Cortex of kidney (tissue), 1 donor: ENCODE data around the gene FNDC5.

ENCODE experiments used
- DNase-seq: peaks from one replicate; lab custom pipeline; 2025; lab: John Stamatoyannopoulos, UW

FNDC5 gene

DNA sequence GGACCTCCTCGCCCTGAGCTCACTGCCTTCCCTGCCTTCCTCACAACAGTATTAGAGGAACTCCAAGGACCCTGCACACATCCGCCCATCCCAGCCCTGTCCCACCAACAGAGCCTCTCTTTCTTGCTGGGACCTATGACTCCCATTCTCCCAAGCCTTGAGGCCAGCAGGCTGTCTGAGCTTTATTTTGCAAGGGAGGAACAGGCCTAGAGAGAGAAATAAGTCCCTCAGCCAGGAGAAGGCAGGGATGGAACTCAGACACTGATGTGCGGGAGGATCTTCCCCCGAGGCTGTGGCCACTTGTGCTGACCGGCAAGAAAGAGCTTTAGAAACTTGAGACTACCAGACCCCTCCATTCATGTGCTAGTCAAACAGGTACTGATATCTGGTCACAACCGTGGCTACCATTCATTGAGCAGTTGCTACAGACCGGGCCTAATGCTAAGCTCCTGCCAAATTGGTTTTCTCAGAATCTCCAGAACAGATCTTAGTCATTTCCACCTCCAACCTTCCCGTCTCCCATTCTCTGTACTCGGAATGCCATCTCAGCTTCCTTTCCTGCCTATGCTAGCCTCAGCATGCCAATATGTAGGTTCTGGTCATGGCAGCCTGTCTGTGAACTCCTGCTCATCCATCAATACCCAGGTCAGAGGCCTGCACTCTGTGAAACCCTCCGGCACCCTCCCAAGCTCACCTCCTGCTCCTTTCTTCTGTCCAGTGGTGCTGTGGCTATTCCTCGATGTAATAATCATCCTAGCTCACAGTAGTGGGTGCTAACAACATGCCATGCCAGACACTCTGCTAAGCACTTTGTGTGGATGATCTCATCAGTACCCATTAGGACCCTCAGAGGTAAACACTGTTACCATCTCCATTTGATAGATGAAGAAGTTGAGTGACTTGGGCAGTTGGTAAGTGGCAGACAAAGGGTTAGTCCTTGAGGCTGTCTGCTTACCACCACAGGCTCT, 26.7 kb upstream of the FNDC5 start:
- no peak for DNase-seq

DNA sequence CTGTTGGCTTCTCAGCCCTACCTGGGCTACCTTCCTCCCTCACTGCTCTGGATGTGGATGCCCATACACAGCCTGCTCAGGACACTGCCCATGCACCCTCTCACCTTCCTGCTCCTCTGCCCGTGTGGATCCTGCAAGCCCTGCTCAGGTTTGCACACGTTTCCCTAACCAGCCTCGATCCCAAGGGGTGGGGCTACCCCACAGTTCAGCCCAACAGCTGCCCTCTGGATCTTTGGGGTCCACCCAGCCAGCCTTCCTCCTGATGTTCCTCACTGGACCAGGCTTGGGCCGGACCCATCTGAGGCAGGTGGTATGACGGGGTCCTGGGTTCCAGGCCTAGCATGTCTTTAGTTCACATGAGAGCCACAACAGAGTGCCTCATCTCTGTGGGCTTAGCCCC, 25.7 kb upstream of the FNDC5 start:
- no peak for DNase-seq

DNA sequence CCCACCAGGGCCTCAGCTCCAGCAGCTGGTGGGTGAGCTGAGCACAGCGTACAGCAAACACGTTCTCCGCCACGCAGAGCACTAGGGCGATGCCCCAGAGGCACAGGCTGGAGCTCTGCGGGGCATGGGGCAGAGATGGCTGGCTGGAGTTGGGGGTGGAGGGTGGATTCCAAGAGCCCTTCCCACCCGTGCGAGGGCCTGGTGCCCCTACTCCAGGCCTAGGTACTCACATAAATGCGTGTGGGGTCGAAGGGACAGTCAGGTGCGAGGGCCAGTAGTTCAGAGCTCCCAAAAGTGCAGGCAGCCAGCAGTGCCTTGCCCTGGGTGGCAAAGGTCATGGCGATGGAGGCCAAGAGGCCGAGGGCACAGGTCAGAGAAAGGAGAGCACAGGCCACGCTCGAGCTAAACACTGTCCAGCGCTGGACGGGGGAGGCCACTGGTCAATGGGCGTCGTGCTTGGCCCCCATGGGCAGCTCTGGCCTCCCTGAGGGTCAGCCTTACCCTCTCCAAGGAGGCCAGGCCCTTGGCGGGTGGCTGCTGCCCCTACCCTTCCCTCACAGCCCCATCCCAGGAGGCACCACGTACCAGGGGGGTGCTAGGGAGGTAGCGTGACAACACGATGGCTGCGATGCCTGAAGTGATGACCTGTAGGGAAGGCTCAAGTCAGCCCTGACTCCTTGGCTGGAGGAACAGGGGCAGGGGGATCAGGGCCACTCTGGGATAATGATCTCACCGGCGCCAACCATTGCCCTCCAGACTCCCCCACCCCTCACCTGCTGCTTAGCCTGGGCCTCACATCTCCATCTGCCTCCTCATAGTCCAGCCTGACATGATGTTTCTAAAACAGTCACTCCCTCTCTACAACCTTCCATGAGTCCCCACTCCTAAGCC, 24.9 kb upstream of the FNDC5 start:
- no peak for DNase-seq

GRCh38 chr1:32894681-32895080, 24.0 kb upstream of the FNDC5 start:
- no peak for DNase-seq

- DNase-seq: no peak
Measured at GRCh38 chr1:32894019-32894600, 23.4 kb upstream of the FNDC5 start.

GRCh38 chr1:32893198-32894018, 22.7 kb upstream of the FNDC5 start:
- no peak for DNase-seq

DNA sequence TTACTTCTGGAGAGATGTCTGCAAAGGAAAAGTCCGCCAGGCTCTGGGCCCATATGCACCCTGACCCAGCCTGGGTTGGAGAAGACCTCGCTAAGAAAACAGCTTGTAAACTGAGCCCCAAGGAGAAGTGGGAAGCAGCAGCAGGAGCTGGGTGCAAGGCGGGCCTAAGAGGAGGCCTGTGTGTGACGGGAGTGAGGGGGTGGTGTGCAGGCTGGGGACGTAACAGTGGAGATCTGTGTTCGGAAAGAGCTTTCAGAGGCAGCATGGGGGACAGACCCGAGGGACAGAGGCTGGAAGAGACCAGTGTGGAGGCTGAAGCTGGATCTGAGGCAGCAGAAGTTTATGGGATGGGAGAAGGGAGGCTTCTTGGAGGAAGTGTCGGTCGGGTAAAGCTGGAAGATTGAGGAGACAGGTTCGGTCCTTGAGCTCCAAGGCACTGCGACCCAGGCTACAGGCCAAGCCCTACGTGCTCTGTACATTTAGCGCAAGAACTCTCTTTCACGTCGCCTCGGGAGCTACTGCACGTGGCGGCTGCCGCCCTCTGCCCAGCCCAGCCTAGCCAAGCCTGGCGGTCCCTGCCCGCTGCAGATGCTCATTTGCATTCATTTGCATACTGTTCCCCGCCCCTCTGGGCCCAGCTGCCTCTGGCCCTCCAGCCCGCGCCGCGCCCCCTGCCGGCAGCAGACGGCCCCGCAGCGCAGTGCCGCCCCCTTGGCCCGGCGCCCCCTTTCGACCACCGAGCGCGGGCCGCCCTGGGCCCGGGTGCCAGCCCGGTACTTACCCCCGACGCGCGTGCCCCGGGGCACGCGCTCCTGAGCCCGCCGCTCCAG, 21.9 kb upstream of the FNDC5 start:
- no peak for DNase-seq

DNA sequence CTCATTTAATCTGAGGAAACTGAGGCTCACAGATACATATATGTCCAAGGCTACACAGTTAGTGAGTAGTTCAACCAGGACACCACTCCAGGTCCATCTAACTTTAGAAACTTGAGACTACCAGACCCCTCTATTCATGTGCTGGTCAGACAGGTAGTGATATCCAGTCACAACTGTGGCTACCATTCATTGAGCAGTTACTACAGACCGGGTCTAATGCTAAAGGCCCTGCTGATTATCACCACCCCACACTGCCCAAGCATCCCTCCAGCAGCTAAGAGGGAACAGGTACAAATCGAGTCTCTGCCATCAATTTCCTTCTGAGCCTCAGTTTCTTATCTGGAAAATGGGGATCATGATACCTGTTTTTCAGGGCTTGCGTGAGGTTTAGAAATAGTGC, 20.9 kb upstream of the FNDC5 start:
- no peak for DNase-seq

- no peak for DNase-seq
Measured at GRCh38 chr1:32891241-32891570, 20.5 kb upstream of the FNDC5 start.

DNA sequence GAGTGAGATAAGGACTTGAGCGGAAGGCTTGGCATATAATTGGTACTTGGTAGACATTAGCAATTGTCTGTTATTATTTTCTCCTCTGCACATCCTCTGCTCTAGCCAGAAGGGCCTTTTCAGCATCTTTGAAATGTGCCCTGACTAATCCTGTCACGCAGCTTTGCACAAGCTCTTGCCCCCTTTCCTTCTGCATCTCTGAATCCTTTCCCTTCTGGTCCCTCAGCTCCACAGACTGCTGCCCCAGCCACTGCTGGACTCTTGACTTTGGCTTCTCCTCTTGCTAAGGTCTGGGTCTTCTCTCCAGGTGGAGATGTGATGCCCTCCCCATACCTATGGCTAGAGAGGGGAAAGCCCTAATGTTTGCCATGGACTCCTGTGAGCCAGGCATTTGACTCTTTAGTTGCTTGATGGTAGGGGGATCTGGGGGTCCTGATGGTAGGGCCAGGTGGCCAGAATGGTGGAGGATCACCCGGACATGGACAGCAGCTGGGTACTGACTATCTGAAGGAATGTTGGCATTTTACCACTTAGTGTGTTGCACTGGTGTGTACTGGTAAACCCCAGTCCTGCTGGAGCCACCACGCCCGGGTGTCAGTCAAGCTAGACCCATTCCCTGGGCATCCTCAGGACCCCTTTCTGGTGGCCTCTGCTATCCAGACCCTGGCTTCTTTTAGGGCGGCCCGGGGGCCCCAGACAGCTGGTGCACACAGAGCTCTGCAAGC, 20.0 kb upstream of the FNDC5 start:
- DNase-seq: no peak

DNA sequence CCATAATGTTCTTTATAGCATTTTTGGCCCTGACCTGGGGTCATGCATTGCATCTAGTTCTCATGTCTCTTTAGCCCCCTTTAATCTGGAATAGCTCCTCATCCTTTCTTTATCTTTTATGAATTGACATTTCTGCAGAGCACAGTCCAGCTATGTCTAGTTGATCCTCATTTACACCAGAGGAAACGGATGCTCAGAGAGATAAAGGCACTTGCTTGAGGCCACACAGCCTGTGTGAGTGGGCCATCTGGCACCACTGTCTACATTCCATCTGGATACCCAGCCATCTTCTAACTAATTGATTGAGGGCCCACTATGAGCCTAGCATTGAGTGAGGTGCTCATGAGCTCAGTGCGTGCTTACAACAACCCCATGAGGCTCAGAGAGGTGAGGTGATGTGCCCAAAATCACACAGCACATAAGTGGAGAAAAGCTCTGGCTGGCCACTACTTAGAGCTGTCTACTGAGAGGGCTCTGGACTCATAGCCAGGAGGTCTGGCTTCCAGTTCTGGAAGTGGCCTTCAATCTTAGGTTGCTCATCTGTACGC, 19.1 kb upstream of the FNDC5 start:
- no peak for DNase-seq

DNA sequence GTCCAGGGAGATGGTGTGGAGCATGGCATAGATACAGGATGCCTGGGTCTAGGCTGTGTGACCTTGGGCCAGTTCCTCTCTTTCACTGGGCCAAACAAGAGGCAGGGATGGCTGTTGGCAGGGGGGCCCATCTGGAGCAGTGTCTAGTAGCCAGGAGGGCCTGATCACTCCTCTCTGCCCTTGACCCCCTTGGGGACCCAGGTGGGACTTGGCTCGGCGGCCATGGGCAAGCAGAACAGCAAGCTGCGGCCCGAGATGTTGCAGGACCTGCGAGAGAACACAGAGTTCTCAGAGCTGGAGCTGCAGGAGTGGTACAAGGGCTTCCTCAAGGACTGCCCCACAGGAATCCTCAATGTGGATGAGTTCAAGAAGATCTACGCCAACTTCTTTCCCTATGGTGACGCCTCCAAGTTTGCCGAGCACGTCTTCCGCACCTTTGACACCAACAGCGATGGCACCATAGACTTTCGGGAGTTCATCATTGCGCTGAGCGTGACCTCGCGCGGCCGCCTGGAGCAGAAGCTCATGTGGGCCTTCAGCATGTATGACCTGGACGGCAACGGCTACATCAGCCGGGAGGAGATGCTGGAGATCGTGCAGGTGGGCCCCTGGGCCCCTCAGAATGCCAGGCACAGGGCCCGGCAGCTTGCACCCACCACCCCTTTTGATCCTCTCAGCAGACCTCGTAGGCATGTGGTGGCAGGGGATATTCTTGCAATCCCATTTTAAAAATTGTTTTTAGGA, 18.1 kb upstream of the FNDC5 start:
- no peak for DNase-seq

- no peak for DNase-seq
Measured at GRCh38 chr1:32888134-32888533, 17.4 kb upstream of the FNDC5 start.

- no peak for DNase-seq
Measured at GRCh38 chr1:32887623-32888022, 16.9 kb upstream of the FNDC5 start.

- DNase-seq: no peak
Measured at GRCh38 chr1:32886828-32887414, 16.2 kb upstream of the FNDC5 start.

- DNase-seq: no peak
Measured at GRCh38 chr1:32886004-32886827, 15.5 kb upstream of the FNDC5 start, which contains the start of gene HPCA. Gene HPCA (plus strand): TSS chr1:32886491. CDS start chr1:32888899, 2,408 bp downstream.

DNA sequence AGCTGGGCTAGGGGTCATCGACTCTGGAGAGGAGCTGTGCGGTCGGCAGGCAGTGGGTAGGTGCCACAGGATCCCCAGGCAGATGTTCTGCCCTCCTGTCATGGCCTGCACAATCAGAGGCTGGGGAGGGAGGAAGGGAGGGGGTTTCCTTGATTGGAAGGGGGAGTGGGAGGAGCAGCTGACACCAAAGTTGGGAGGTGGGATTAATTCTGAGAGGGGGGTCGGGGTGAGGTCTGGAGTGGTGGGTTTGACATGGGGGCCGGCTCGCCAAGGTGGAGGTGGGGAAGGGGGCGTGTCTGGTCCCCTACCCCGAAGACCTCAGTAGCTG, 14.9 kb upstream of the FNDC5 start:
- DNase-seq: no peak

DNA sequence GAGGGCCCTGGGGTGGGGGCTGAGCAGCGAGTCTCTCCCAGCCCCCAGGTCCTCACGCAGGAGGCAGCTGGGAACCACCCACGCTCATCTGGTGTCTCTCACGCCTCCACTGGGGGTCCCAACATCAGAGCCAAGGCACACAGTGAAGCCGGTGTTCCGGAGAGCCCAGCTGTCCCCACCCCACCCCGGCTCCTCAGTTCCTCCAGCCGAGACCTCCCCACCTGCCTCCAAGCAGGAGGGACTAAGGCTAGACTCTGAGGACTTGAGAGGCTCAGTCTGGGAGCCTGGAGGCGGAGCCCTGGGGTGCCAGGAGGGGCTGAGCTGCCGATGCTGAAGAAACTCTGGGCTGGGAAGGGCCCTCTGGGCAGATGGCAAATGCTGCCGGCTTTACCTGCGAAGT, 14.0 kb upstream of the FNDC5 start:
- DNase-seq: no peak
